GM12873 (cell line): ENCODE measurements around the gene MBD3L1.

Source experiments
- CTCF ChIP-seq: IDR thresholded peaks from 2 replicates; pipeline ENCODE4 v1.5.1; 2012; ENCODE audit warnings: low read depth, mild to moderate bottlenecking, moderate library complexity, low read length, control low read depth; ENCODE audit not compliant: insufficient read depth; ENCODE audit errors: missing control alignments

Gene MBD3L1

GRCh38 chr19:8821748-8822241, 10.4 kb upstream of the MBD3L1 start:
- no peak for TF ChIP-seq CTCF

- no peak for TF ChIP-seq CTCF
These were observed 5.8 kb upstream of the MBD3L1 start for GRCh38 chr19:8826371-8826770.

- no peak for TF ChIP-seq CTCF
These were observed 4.9 kb upstream of the MBD3L1 start for GRCh38 chr19:8827277-8827676.

GRCh38 chr19:8831373-8831772, 804 bp upstream of the MBD3L1 start:
- TF ChIP-seq CTCF, result no peak

- TF ChIP-seq CTCF, result no peak
These were observed 395 bp upstream of the MBD3L1 start for GRCh38 chr19:8831832-8832131.

- no peak for TF ChIP-seq CTCF
These were observed 3.3 kb downstream of the MBD3L1 start for GRCh38 chr19:8835446-8835845.

- TF ChIP-seq CTCF, result no peak
These were observed 3.7 kb downstream of the MBD3L1 start for GRCh38 chr19:8835877-8836276.

- no peak for TF ChIP-seq CTCF
These were observed 8.5 kb downstream of the MBD3L1 start for GRCh38 chr19:8840708-8841107.
